B cell (primary cell): ENCODE data around the gene JAK3. TPM values are rescaled to one million over a fixed set of nuclear protein-coding genes. Genes with fewer than 3 reads are reported as not detected.

Experiments used
- ATAC-seq: fragments of 200-7000 bp; cut with Tn5 transposase; one replicate; pipeline ENCODE4 v1.10.0; 2021; ENCODE audit warnings: low read depth, mild to moderate bottlenecking, moderate number of reproducible peaks, moderate library complexity
- CTCF ChIA-PET: fragments of 350-600 bp; sonication (Branson Sonifier 250); formaldehyde crosslinking; loops from one replicate; lab custom pipeline; 2021; ENCODE audit warnings: antibody characterized with exemption, inconsistent platforms; lab: Charles Lee
- POLR2A ChIA-PET: fragments of 350-600 bp; sonication (Branson Sonifier 250); formaldehyde crosslinking; loops from one replicate; lab custom pipeline; 2021; ENCODE audit warnings: antibody characterized with exemption; lab: Charles Lee
- DNase-seq: peaks from one replicate; pipeline ENCODE4 v3.0.0; 2013
- H2AFZ ChIP-seq: 2 replicates; pipeline ENCODE4 v1.6.1; 2012; ENCODE audit warnings: mild to moderate bottlenecking, low read depth, low read length; ENCODE audit not compliant: insufficient read depth, poor library complexity, severe bottlenecking
- H3K27ac ChIP-seq, 2 donors: 1 replicate in 1 of 2; 2 replicates in 1 of 2; pipeline ENCODE4 v1.5.1; 2012 to 2013; ENCODE audit warnings: low read length in 2 of 2, mild to moderate bottlenecking in 2 of 2, moderate library complexity in 1 of 2
- H3K27me3 ChIP-seq, 4 experiments: fragments of 200-600 bp in 1 of 4; sonication (generic) in 1 of 4; replicated peaks in 1 of 4; 1 replicate in 2 of 4; 2 replicates in 2 of 4; pipeline versions ENCODE4 v1.6.1 to v1.7.0; 2013 to 2016; ENCODE audit warnings: low read length in 3 of 4, mild to moderate bottlenecking in 2 of 4, mixed read lengths in 1 of 4, moderate library complexity in 1 of 4; ENCODE audit not compliant: insufficient read depth in 4 of 4, control insufficient read depth in 3 of 4; ENCODE audit errors: control extremely low read depth in 1 of 4
- H3K36me3 ChIP-seq, 2 experiments: replicated peaks in 1 of 2; 1 replicate in 1 of 2; 2 replicates in 1 of 2; pipeline versions ENCODE4 v1.6.1 to v1.7.1; 2013; ENCODE audit warnings: low read length in 1 of 2; ENCODE audit not compliant: insufficient read depth in 2 of 2, control insufficient read depth in 1 of 2; ENCODE audit errors: control extremely low read depth in 1 of 2, extremely low read depth in 1 of 2
- H3K4me1 ChIP-seq, 2 donors: fragments of 200-600 bp in 1 of 2; sonication (generic) in 1 of 2; 1 replicate in 1 of 2; 2 replicates in 1 of 2; pipeline versions ENCODE4 v1.5.1 to v1.6.1; 2013 to 2017; ENCODE audit warnings: low read length in 2 of 2; ENCODE audit not compliant: control insufficient read depth in 2 of 2, insufficient read depth in 2 of 2
- H3K4me2 ChIP-seq: replicated peaks from 2 replicates; pipeline ENCODE3; 2012; ENCODE audit warnings: mild to moderate bottlenecking, low read depth, low read length; ENCODE audit not compliant: poor library complexity, severe bottlenecking
- H3K4me3 ChIP-seq, 5 experiments: fragments of 200-600 bp in 1 of 5; sonication (generic) in 1 of 5; 1 replicate in 3 of 5; 2 replicates in 2 of 5; pipeline versions ENCODE4 v1.5.1 to v1.7.0; 2011 to 2016; ENCODE audit warnings: low read length in 4 of 5, mild to moderate bottlenecking in 4 of 5, low read depth in 2 of 5, control low read depth in 1 of 5, moderate library complexity in 1 of 5; ENCODE audit not compliant: insufficient read depth in 1 of 5; ENCODE audit errors: control extremely low read depth in 1 of 5, extremely low read depth in 1 of 5
- H3K79me2 ChIP-seq: fragments of 200-600 bp; sonication (generic); one replicate; pipeline ENCODE4 v1.6.0; 2016; ENCODE audit warnings: low read length; ENCODE audit not compliant: control insufficient read depth, insufficient read depth
- H3K9ac ChIP-seq: fragments of 200-600 bp; sonication (generic); 2 replicates; pipeline ENCODE4 v1.6.1; 2017; ENCODE audit warnings: mild to moderate bottlenecking, low read length, moderate library complexity
- H3K9me3 ChIP-seq, 3 donors: one replicate each; pipeline versions ENCODE4 v1.6.1 to v1.7.1; 2013; ENCODE audit warnings: low read length in 2 of 3; ENCODE audit not compliant: control insufficient read depth in 2 of 3, insufficient read depth in 1 of 3; ENCODE audit errors: control extremely low read depth in 1 of 3
- H4K20me1 ChIP-seq: 2 replicates; pipeline ENCODE4 v1.6.0; 2012; ENCODE audit warnings: mild to moderate bottlenecking, low read length; ENCODE audit not compliant: insufficient read depth, control insufficient read depth, poor library complexity, severe bottlenecking
- H3K27ac Mint-ChIP-seq: one replicate; pipeline ENCODE4 v1.8.0; 2021; ENCODE audit warnings: mixed read lengths
- H3K27me3 Mint-ChIP-seq: one replicate; pipeline ENCODE4 v1.8.0; 2021; ENCODE audit warnings: mixed read lengths
- H3K4me1 Mint-ChIP-seq: one replicate; pipeline ENCODE4 v1.8.0; 2021; ENCODE audit warnings: mixed read lengths
- H3K4me3 Mint-ChIP-seq: one replicate; pipeline ENCODE4 v1.8.0; 2021; ENCODE audit warnings: mixed read lengths
- H3K9me3 Mint-ChIP-seq: one replicate; pipeline ENCODE4 v1.8.0; 2022; ENCODE audit warnings: mixed read lengths; ENCODE audit not compliant: insufficient read depth
- CTCF ChIP-seq: fragments of 200-600 bp; IDR thresholded peaks from one replicate; pipeline ENCODE4 v1.8.0; 2022; ENCODE audit warnings: antibody characterized with exemption, mild to moderate bottlenecking
- EZH2 ChIP-seq: IDR thresholded peaks from 2 replicates; pipeline ENCODE4 v1.6.1; 2012; ENCODE audit warnings: borderline replicate concordance, low read depth, mild to moderate bottlenecking, moderate library complexity, low read length; ENCODE audit not compliant: insufficient read depth, poor library complexity, severe bottlenecking
- WGBS: methylation state at CpG from one replicate; pipeline ENCODE4 v1.1.5; 2013; ENCODE audit warnings: missing lambda C conversion rate; ENCODE audit not compliant: insufficient coverage; 5-methylcytosine and 5-hydroxymethylcytosine counted together
- intact Hi-C: fragments of 100-400 bp; cut with micrococcal nuclease; formaldehyde crosslinking; loops from one replicate; pipeline ENCODE4 v1.10.0; 2022
- polyA plus RNA-seq: library from polyadenylated mRNA; depleted of rRNA; stranded (reverse); fragments of >200 nt; gene quantifications from 2 replicates; pipeline ENCODE4 v1.2.3, GENCODE V29; 2012
- total RNA-seq, 2 donors: library from RNA; stranded (reverse); fragments of 120-200 nt in 1 of 2; gene quantifications; 1 replicate in 1 of 2; 2 replicates in 1 of 2; pipeline versions ENCODE4 v1.2.3 to v1.2.4, GENCODE V29; 2013 to 2022

JAK3 gene
- total and polyA plus RNA-seq, 2 donors (not counting 1 experiment from before 2014, with no cell fraction given): 102 to 143 TPM

DNA sequence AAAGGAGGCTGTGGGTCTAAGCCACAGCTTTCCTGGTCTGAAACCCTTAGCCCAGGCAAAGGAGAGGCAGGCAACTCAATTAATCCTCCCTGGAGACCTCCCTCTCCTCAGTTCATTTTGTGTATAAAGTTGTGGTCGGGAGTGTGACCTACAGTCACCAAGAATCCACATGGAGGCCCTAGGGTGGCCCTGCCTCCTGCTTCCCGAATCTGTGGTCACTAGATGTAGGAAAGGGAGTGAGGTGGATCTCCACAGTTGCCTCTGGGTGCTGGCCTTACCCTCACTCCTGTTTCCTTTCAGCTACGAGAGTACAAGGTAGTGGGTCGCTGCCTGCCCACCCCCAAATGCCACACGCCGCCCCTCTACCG is 13.2 kb upstream of the JAK3 start:
- H3K36me3 ChIP-seq: peaks cover 4 to 47% of the 10 kb centered on the region in 2 experiments
- H3K27me3 ChIP-seq: no peaks in the 10 kb centered on the region
- DNase-seq: no peak
- no peaks in the 10 kb centered on the region for H3K9me3 Mint-ChIP-seq
- H3K79me2 ChIP-seq: peaks cover 31% of the 10 kb centered on the region
- peak overlapping the region; percentile 84 for H3K9ac ChIP-seq
- H3K4me1 Mint-ChIP-seq: peaks cover 39% of the 10 kb centered on the region
- H3K27me3 Mint-ChIP-seq: no peaks in the 10 kb centered on the region
- ChIA-PET CTCF (interaction anchor here (3.4 to 15.3 kb wide), 2 partner anchors 74 to 136 kb away, joined by 43 to 374 read pairs; partner anchors contain the start of gene CCDC124), POLR2A (interaction anchor here (1.2 to 2.5 kb wide), 4 partner anchors 8 to 109 kb away, joined by 3 to 15 read pairs (median 5); partner anchors contain the start of genes CCDC124 and FCHO1)
- H3K27ac Mint-ChIP-seq: peak overlapping the region; percentile 98
- peaks cover 23 to 31% of the 10 kb centered on the region in 2 donors for H3K4me1 ChIP-seq
- ATAC-seq: no peak
- intact Hi-C loops: no loop called here
- no peak overlapping the region for H2AFZ ChIP-seq
- H3K4me2 ChIP-seq: peak overlapping the region; percentile 90
- peaks cover 48% of the 10 kb centered on the region for H4K20me1 ChIP-seq
- WGBS: 0% methylated on average over 1 of the region's 7 CpGs
- H3K4me3 ChIP-seq: peak overlapping the region in 4 of 5 experiments; percentile 74 to 100 (median 96)
- H3K4me3 Mint-ChIP-seq: peak overlapping the region; percentile 96
- H3K27ac ChIP-seq: peak overlapping the region; percentile 69 to 76
- no peak for TF ChIP-seq EZH2
- TF ChIP-seq CTCF: no peak
- H3K9me3 ChIP-seq: no peaks in the 10 kb centered on the region

DNA sequence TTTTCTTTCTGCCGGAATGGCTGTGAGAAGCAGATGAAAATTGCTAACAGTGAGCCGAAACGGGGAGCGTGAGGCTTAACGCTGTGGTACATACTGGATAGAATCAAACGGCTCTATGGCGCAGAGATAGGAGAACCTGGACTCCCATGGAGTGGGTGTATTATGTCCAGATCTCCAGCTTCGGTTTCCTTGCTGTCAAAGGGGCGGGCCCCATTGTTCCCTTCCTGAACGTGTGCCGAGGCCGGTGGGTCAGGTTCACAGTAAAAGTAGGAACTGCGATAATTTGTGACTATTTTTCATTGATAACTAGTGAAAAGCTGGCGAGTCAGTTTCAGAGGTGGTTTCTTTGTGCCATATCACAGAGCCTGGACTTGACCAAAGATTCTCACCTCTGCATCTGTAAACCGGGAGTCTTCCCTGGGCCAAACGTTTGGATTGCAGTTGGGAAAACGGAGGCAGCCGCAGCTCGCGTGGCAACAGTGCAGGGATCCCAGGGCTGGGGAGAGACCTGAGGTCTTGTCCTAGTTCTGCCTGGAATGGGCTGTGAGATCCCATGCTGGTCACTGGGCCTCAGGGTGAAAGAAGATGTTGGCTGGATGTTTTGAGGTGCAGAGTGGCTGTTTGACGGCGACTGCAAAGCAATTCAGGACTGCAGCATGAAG is 12.7 kb upstream of the JAK3 start:
- Histone ChIP-seq H3K36me3 (peaks cover 4 to 47% of the 10 kb centered on the region in 2 experiments), H3K4me1 (peaks cover 23 to 34% of the 10 kb centered on the region in 2 donors), H3K27ac (peak overlapping the region; percentile 69 to 76), H3K79me2 (peaks cover 31% of the 10 kb centered on the region), H3K9me3 (no peaks in the 10 kb centered on the region), H3K9ac (peak overlapping the region; percentile 84), H2AFZ (peak overlapping the region; percentile 71), H3K4me2 (peak overlapping the region; percentile 90), H4K20me1 (peaks cover 48% of the 10 kb centered on the region), H3K27me3 (no peaks in the 10 kb centered on the region), H3K4me3 (peak overlapping the region; percentile 74 to 100 (median 96))
- intact Hi-C loops: no loop called here
- DNase-seq: no peak
- ATAC-seq: no peak
- Mint-ChIP-seq H3K27ac (peak overlapping the region; percentile 98), H3K4me1 (peaks cover 42% of the 10 kb centered on the region), H3K4me3 (peak overlapping the region; percentile 96), H3K27me3 (no peaks in the 10 kb centered on the region), H3K9me3 (no peaks in the 10 kb centered on the region)
- TF ChIP-seq EZH2: no peak
- WGBS: 4% methylated on average over 19 of the region's 22 CpGs
- CTCF ChIA-PET: interaction anchor here (1.3 to 15.3 kb wide), 6 partner anchors 11 to 253 kb away, joined by 4 to 374 read pairs (median 33); partner anchors contain the start of genes CCDC124, JAK3 and SLC5A5
- POLR2A ChIA-PET: interaction anchor here (0.6 to 2.5 kb wide), 8 partner anchors 9 to 161 kb away, joined by 3 to 65 read pairs (median 7); partner anchors contain the start of genes CCDC124, FCHO1 and SLC5A5
